ENCODE measurements around the gene TAAR6. TPM values are rescaled to one million over a fixed set of nuclear protein-coding genes. Genes with fewer than 3 reads are reported as not detected.
"Not testable (repeated sequence)": the region's sequence is repeated elsewhere in the genome, so short reads cannot be mapped to it uniquely, and the experiment has no call there.

TAAR6 gene
- total RNA-seq, 4 donors from 2014 or later, result not detected

GRCh38 chr6:132551214-132551613, 18.9 kb upstream of the TAAR6 start:
- in situ Hi-C loops (cut with MboI; ENCODE audit: low pct_ligation_motif_present in 1 of 4, low pct_unique_long_range_greater_than_20kb in 1 of 4, low sequenced_read_pairs in 3 of 4) (no loop called here), intact Hi-C loops (cut with DNase I; ENCODE audit: low total_unique reads) (no loop called here)
- Histone ChIP-seq H3K27ac (no peak overlapping the region), H3K9me3 (no peaks in the 10 kb centered on the region), H3K27me3 (no peaks in the 10 kb centered on the region), H3K36me3 (no peaks in the 10 kb centered on the region), H3K4me1 (no peaks in the 10 kb centered on the region), H3K4me3 (no peak overlapping the region)
- WGBS, 2 donors (ENCODE audit: low coverage in 1 of 2), result 90% methylated on average over 4 of the region's 4 CpGs; no CpG with 5 or more reads in 1 of the 2 donors
- no peak for DNase-seq
- TF ChIP-seq EP300 (IDR thresholded peaks at IDR 0.05; ENCODE audit: low read depth), result no peak
- no peak for TF ChIP-seq CTCF (IDR thresholded peaks at IDR 0.05)
- no peak for TF ChIP-seq POLR2AphosphoS5 (IDR thresholded peaks at IDR 0.05)
- no peak for TF ChIP-seq POLR2A (IDR thresholded peaks at IDR 0.05)

GRCh38 chr6:132552372-132552771, 17.8 kb upstream of the TAAR6 start, which contains the start of gene TAAR8:
TAAR8 (plus strand) TSS chr6:132552672; CDS start chr6:132552693, 21 bp downstream.
- Histone ChIP-seq H3K9me3 (no peaks in the 10 kb centered on the region), H3K4me1 (no peaks in the 10 kb centered on the region), H3K4me3 (no peak within 1 kb of the TSS), H3K27me3 (no peaks in the 10 kb centered on the region), H3K36me3 (no peaks in the 10 kb centered on the region), H3K27ac (no peak within 1 kb of the TSS)
- 75 to 94% methylated on average over 2 of the region's 2 CpGs for WGBS, 2 donors (ENCODE audit: low coverage in 1 of 2)
- intact Hi-C loops (cut with DNase I; ENCODE audit: low total_unique reads), result no loop called here
- TF ChIP-seq POLR2AphosphoS5 (IDR thresholded peaks at IDR 0.05) (no peak), EP300 (IDR thresholded peaks at IDR 0.05; ENCODE audit: low read depth) (no peak), POLR2A (IDR thresholded peaks at IDR 0.05) (no peak), CTCF (IDR thresholded peaks at IDR 0.05) (no peak)
- in situ Hi-C loops (cut with MboI; ENCODE audit: low pct_ligation_motif_present in 1 of 4, low pct_unique_long_range_greater_than_20kb in 1 of 4, low sequenced_read_pairs in 3 of 4), result no loop called here
- no peak for DNase-seq

GRCh38 chr6:132560087-132560486, 10.0 kb upstream of the TAAR6 start:
- H3K4me3 ChIP-seq; intact Hi-C loops (cut with DNase I; ENCODE audit: low total_unique reads); in situ Hi-C loops (cut with MboI; ENCODE audit: low pct_ligation_motif_present in 1 of 4, low pct_unique_long_range_greater_than_20kb in 1 of 4, low sequenced_read_pairs in 3 of 4); H3K9me3 ChIP-seq; H3K27ac ChIP-seq; DNase-seq; H3K36me3 ChIP-seq; H3K27me3 ChIP-seq; H3K4me1 ChIP-seq: not testable (repeated sequence)
- 47 to 63% methylated on average over 2 to 3 of the region's 3 CpGs for WGBS, 2 donors (ENCODE audit: low coverage in 1 of 2)

GRCh38 chr6:132566404-132566803, 3.7 kb upstream of the TAAR6 start:
- in situ Hi-C loops (cut with MboI; ENCODE audit: low pct_ligation_motif_present in 1 of 4, low pct_unique_long_range_greater_than_20kb in 1 of 4, low sequenced_read_pairs in 3 of 4), result no loop called here
- DNase-seq, result no peak
- no peaks in the 10 kb centered on the region for H3K4me1 ChIP-seq
- H3K4me3 ChIP-seq, result no peak overlapping the region
- H3K36me3 ChIP-seq, result no peaks in the 10 kb centered on the region
- H3K27ac ChIP-seq, result no peak overlapping the region
- 71 to 79% methylated on average over 6 of the region's 6 CpGs for WGBS, 2 donors (ENCODE audit: low coverage in 1 of 2)
- H3K27me3 ChIP-seq, result peaks cover 12% of the 10 kb centered on the region
- intact Hi-C loops (cut with DNase I; ENCODE audit: low total_unique reads), result no loop called here
- no peaks in the 10 kb centered on the region for H3K9me3 ChIP-seq
- no peak for TF ChIP-seq EP300 (IDR thresholded peaks at IDR 0.05; ENCODE audit: low read depth)
- no peak for TF ChIP-seq CTCF (IDR thresholded peaks at IDR 0.05)
- no peak for TF ChIP-seq POLR2AphosphoS5 (IDR thresholded peaks at IDR 0.05)
- TF ChIP-seq POLR2A (IDR thresholded peaks at IDR 0.05), result no peak

- Histone ChIP-seq H3K4me1 (no peaks in the 10 kb centered on the region), H3K27me3 (peaks cover 8% of the 10 kb centered on the region), H3K4me3 (no peak overlapping the region), H3K36me3 (no peaks in the 10 kb centered on the region), H3K9me3 (no peaks in the 10 kb centered on the region), H3K27ac (no peak overlapping the region)
- in situ Hi-C loops (cut with MboI; ENCODE audit: low pct_ligation_motif_present in 1 of 4, low pct_unique_long_range_greater_than_20kb in 1 of 4, low sequenced_read_pairs in 3 of 4), result no loop called here
- TF ChIP-seq CTCF (IDR thresholded peaks at IDR 0.05) (no peak), POLR2AphosphoS5 (IDR thresholded peaks at IDR 0.05) (no peak), EP300 (IDR thresholded peaks at IDR 0.05; ENCODE audit: low read depth) (no peak), POLR2A (IDR thresholded peaks at IDR 0.05) (no peak)
- WGBS, 2 donors (ENCODE audit: low coverage in 1 of 2), result 62 to 70% methylated on average over 1 of the region's 1 CpG
- intact Hi-C loops (cut with DNase I; ENCODE audit: low total_unique reads), result no loop called here
- no peak for DNase-seq
Measured at GRCh38 chr6:132567566-132567965, 2.6 kb upstream of the TAAR6 start.

Data from transverse colon (tissue), 4 donors.